ENCODE measurements around the gene EFCAB8. TPM values are rescaled to one million over a fixed set of nuclear protein-coding genes. Genes with fewer than 3 reads are reported as not detected.

The EFCAB8 gene
- total and polyA plus RNA-seq, 8 donors, result 0.18 to 0.45 TPM; not detected in 6

DNA sequence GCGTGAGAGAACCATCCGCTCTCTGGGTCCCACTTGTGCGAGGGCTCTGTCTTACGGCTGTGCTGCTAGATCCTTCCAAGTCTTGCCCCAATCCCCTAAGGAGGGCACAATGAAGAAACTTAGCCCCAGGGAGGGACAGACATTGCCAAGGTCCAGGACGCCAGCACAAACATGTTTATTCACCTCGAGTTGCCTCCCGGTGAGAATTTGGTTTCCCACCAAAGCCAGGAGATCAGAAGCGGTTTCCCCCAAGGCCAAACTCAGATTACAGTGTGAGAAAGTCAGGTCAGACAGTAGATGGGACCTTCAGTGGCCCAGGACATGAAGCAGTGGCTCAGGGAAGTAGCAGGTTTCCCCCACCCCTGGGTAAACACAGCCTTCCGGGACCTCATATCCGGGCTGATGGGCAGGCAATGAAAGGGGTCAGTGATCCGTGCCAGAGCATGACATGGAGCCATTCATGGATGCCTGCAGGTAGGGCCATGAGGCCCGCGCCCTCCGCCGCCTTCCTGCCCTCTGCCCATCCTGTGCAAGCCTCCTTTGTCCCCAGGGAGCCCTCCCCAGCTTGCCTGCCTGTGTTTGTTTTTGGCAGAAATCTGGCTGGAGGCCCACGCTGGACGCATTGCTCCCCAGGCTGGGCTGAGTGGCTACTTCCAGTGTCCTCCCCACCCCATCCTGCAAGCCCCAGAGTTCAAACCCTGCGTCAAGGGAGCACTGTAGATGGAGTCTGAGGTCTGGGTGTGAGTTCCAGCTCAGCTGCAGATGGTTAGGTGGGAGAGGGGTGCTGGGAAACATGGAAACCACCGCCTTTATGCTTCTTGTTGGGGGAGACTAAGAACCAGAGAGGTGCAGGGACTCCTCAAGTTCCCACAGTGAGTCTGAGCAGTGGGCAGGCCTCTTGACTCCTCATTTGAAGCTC, 150.8 kb downstream of the EFCAB8 start:
- TF ChIP-seq EP300 (IDR thresholded peaks at IDR 0.05) (no peak), POLR2A (IDR thresholded peaks at IDR 0.05) (no peak), POLR2AphosphoS5 (IDR thresholded peaks at IDR 0.05) (no peak)
- TF ChIP-seq, protein P1, sequence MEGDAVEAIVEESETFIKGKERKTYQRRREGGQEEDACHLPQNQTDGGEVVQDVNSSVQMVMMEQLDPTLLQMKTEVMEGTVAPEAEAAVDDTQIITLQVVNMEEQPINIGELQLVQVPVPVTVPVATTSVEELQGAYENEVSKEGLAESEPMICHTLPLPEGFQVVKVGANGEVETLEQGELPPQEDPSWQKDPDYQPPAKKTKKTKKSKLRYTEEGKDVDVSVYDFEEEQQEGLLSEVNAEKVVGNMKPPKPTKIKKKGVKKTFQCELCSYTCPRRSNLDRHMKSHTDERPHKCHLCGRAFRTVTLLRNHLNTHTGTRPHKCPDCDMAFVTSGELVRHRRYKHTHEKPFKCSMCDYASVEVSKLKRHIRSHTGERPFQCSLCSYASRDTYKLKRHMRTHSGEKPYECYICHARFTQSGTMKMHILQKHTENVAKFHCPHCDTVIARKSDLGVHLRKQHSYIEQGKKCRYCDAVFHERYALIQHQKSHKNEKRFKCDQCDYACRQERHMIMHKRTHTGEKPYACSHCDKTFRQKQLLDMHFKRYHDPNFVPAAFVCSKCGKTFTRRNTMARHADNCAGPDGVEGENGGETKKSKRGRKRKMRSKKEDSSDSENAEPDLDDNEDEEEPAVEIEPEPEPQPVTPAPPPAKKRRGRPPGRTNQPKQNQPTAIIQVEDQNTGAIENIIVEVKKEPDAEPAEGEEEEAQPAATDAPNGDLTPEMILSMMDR (IDR thresholded peaks at IDR 0.05), result no peak
- peaks cover 0 to 26% (median 0%) of the 10 kb centered on the region in 3 donors for H3K27me3 ChIP-seq
- no peak overlapping the region for H3K27ac ChIP-seq
- peaks cover 0 to 7% (median 0%) of the 10 kb centered on the region in 4 donors for H3K9me3 ChIP-seq
- intact Hi-C loops (cut with DNase I; ENCODE audit: low total_unique reads), result no loop called here
- DNase-seq, result peak in 1 of 2 donors; percentile 12
- H3K36me3 ChIP-seq, result no peaks in the 10 kb centered on the region
- WGBS, 5 donors, result 51 to 54% (median 53%) methylated on average over 19 of the region's 19 CpGs
- H3K4me3 ChIP-seq, result no peak overlapping the region
- H3K4me1 ChIP-seq, result peaks cover 0 to 4% (median 0%) of the 10 kb centered on the region in 4 donors

DNA sequence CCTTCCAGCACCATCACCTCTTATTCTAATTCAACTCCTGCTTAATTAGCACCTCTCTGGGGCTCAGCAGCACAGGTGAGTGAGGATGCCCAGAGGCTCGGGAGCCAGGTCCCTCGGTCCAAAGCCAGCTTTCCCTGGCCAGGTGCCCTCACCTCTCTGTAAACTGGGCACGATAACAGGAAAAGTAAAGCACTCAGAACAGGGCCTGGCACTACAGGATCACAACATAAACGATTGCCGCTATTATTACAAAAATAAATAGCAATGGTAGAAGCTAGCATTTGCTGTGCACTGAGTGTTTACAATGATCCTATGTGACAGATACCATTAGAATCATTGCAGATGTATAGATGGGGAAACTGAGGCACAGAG, 151.4 kb downstream of the EFCAB8 start:
- peak in 1 of 2 donors; percentile 49 for DNase-seq
- peaks cover 0 to 32% (median 4%) of the 10 kb centered on the region in 3 donors for H3K27me3 ChIP-seq
- no peaks in the 10 kb centered on the region for H3K36me3 ChIP-seq
- H3K27ac ChIP-seq, result no peak overlapping the region
- H3K4me3 ChIP-seq, result no peak overlapping the region
- peaks cover 0 to 4% (median 0%) of the 10 kb centered on the region in 4 donors for H3K4me1 ChIP-seq
- peaks cover 0 to 5% (median 0%) of the 10 kb centered on the region in 4 donors for H3K9me3 ChIP-seq
- intact Hi-C loops (cut with DNase I; ENCODE audit: low total_unique reads), result no loop called here
- TF ChIP-seq EP300 (IDR thresholded peaks at IDR 0.05) (no peak), POLR2A (IDR thresholded peaks at IDR 0.05) (no peak), POLR2AphosphoS5 (IDR thresholded peaks at IDR 0.05) (no peak)
- TF ChIP-seq, protein P1 (IDR thresholded peaks at IDR 0.05), result no peak
- WGBS, 5 donors, result 25 to 50% (median 31%) methylated on average over 5 of the region's 5 CpGs

GRCh38 chr20:33010674-33011449, 152.1 kb downstream of the EFCAB8 start:
- DNase-seq, result no peak
- H3K4me3 ChIP-seq, result no peak overlapping the region
- no peaks in the 10 kb centered on the region for H3K9me3 ChIP-seq
- H3K4me1 ChIP-seq, result peaks cover 0 to 4% (median 0%) of the 10 kb centered on the region in 4 donors
- WGBS, 5 donors, result 82 to 87% (median 83%) methylated on average over 6 to 8 of the region's 8 CpGs
- intact Hi-C loops (cut with DNase I; ENCODE audit: low total_unique reads), result no loop called here
- TF ChIP-seq, protein P1 (IDR thresholded peaks at IDR 0.05), result no peak
- TF ChIP-seq POLR2A (IDR thresholded peaks at IDR 0.05) (no peak), POLR2AphosphoS5 (IDR thresholded peaks at IDR 0.05) (no peak), EP300 (IDR thresholded peaks at IDR 0.05) (no peak)
- peaks cover 0 to 35% (median 4%) of the 10 kb centered on the region in 3 donors for H3K27me3 ChIP-seq
- no peak overlapping the region for H3K27ac ChIP-seq
- no peaks in the 10 kb centered on the region for H3K36me3 ChIP-seq

Other genes with a start within 250 kb of the EFCAB8 start
- gene C20orf203, start 185.0 kb upstream of the EFCAB8 start, total RNA-seq, result under 1 TPM in 1 of 5 donors, not detected in 4; 0.37 TPM
- gene C20orf203, start 185.0 kb upstream of the EFCAB8 start, polyA plus RNA-seq, result under 1 TPM in 1 of 3 donors, not detected in 2; 0.03 TPM
- 10 to 100 TPM in 3 of 5 donors, 1 to 10 TPM in 2; 3.8 to 28.4 (median 19.6) TPM for gene COMMD7, start 115.5 kb upstream of the EFCAB8 start, total RNA-seq
- 10 to 100 TPM; 36.9 to 61.9 (median 60.9) TPM for gene COMMD7, start 115.5 kb upstream of the EFCAB8 start, polyA plus RNA-seq
- 10 to 100 TPM in 1 of 5 donors, 1 to 10 TPM in 2, not detected in 2; 1.0 to 17.0 (median 1.1) TPM for gene DNMT3B, start 96.5 kb upstream of the EFCAB8 start, total RNA-seq
- under 1 TPM; 0.31 to 0.73 (median 0.31) TPM for gene DNMT3B, start 96.5 kb upstream of the EFCAB8 start, polyA plus RNA-seq
- gene MAPRE1, start 39.0 kb upstream of the EFCAB8 start, total RNA-seq, result 100 to 1,000 TPM in 1 of 5 donors, 10 to 100 TPM in 4; 24.5 to 143 (median 62.2) TPM
- 10 to 100 TPM; 26.3 to 57.9 (median 49.7) TPM for gene MAPRE1, start 39.0 kb upstream of the EFCAB8 start, polyA plus RNA-seq
- gene SUN5, start 145.5 kb downstream of the EFCAB8 start, total RNA-seq, result not detected
- gene SUN5, start 145.5 kb downstream of the EFCAB8 start, polyA plus RNA-seq, result not detected
- not detected for gene BPIFB2, start 148.8 kb downstream of the EFCAB8 start, total RNA-seq
- gene BPIFB2, start 148.8 kb downstream of the EFCAB8 start, polyA plus RNA-seq, result 1 to 10 TPM in 1 of 3 donors, not detected in 2; 3.3 TPM
- not detected for gene BPIFB6, start 172.7 kb downstream of the EFCAB8 start, total RNA-seq
- gene BPIFB6, start 172.7 kb downstream of the EFCAB8 start, polyA plus RNA-seq, result not detected
- gene BPIFB3, start 195.0 kb downstream of the EFCAB8 start, total RNA-seq, result not detected
- gene BPIFB3, start 195.0 kb downstream of the EFCAB8 start, polyA plus RNA-seq, result not detected
- not detected for gene BPIFB4, start 220.7 kb downstream of the EFCAB8 start, total RNA-seq
- gene BPIFB4, start 220.7 kb downstream of the EFCAB8 start, polyA plus RNA-seq, result not detected

Measured in stomach (tissue), 9 donors.